HG03135 (cell line): Measurements from ENCODE around the gene RAPGEF5.
"Not testable (repeated sequence)": the region's sequence is repeated elsewhere in the genome, so short reads cannot be mapped to it uniquely, and the experiment has no call there.

Experiments used
- ATAC-seq: cut with Tn5 transposase; IDR thresholded peaks from one replicate; pipeline ENCODE4 v1.9.1; 2021; ENCODE audit warnings: mild to moderate bottlenecking, moderate library complexity; ENCODE audit not compliant: unreplicated experiment

Gene RAPGEF5

GRCh38 chr7:22094413-22095342 lies 262.3 kb downstream of the RAPGEF5 start:
- no peak for ATAC-seq

GRCh38 chr7:22093936-22094335 lies 263.0 kb downstream of the RAPGEF5 start:
- ATAC-seq: no peak

- ATAC-seq: no peak
Measured at GRCh38 chr7:22093001-22093400, 264.0 kb downstream of the RAPGEF5 start.

GRCh38 chr7:22090958-22091525 lies 265.9 kb downstream of the RAPGEF5 start:
- ATAC-seq: not testable (repeated sequence)

GRCh38 chr7:22090512-22090911 lies 266.4 kb downstream of the RAPGEF5 start:
- no peak for ATAC-seq

- ATAC-seq: no peak
Measured at GRCh38 chr7:22090107-22090506, 266.8 kb downstream of the RAPGEF5 start.

GRCh38 chr7:22088827-22089226 lies 268.1 kb downstream of the RAPGEF5 start:
- ATAC-seq: no peak

- no peak for ATAC-seq
Measured at GRCh38 chr7:22087861-22088260, 269.1 kb downstream of the RAPGEF5 start.

GRCh38 chr7:22083704-22084240 lies 273.2 kb downstream of the RAPGEF5 start:
- ATAC-seq: no peak

GRCh38 chr7:22082886-22083703 lies 273.9 kb downstream of the RAPGEF5 start:
- ATAC-seq: peak; percentile 98

- peak; percentile 15 for ATAC-seq
Measured at GRCh38 chr7:22082553-22082885, 274.4 kb downstream of the RAPGEF5 start.

- ATAC-seq: not testable (repeated sequence)
Measured at GRCh38 chr7:22080219-22080618, 276.7 kb downstream of the RAPGEF5 start.

GRCh38 chr7:22078872-22079271 lies 278.1 kb downstream of the RAPGEF5 start:
- not testable (repeated sequence) for ATAC-seq

- ATAC-seq: no peak
Measured at GRCh38 chr7:22075561-22075960, 281.4 kb downstream of the RAPGEF5 start.

GRCh38 chr7:22074897-22075296 lies 282.1 kb downstream of the RAPGEF5 start:
- no peak for ATAC-seq
